GM21381 (cell line): Measurements from ENCODE around the gene RHBDF2.

Source experiments
- ATAC-seq: cut with Tn5 transposase; IDR thresholded peaks from one replicate; pipeline ENCODE4 v1.9.1; 2021; ENCODE audit warnings: mild to moderate bottlenecking, moderate library complexity; ENCODE audit not compliant: unreplicated experiment

Gene RHBDF2

GRCh38 chr17:76441686-76442340 is 59.4 kb downstream of the RHBDF2 start:
- no peak for ATAC-seq

- ATAC-seq, result no peak
Measured at GRCh38 chr17:76440751-76441362, 60.4 kb downstream of the RHBDF2 start.

GRCh38 chr17:76439314-76439928 is 61.8 kb downstream of the RHBDF2 start:
- no peak for ATAC-seq

GRCh38 chr17:76438906-76439305 is 62.3 kb downstream of the RHBDF2 start:
- no peak for ATAC-seq

GRCh38 chr17:76437467-76438402 is 63.5 kb downstream of the RHBDF2 start:
- ATAC-seq, result no peak

GRCh38 chr17:76435751-76436150 is 65.5 kb downstream of the RHBDF2 start:
- ATAC-seq, result no peak

GRCh38 chr17:76434870-76435269 is 66.4 kb downstream of the RHBDF2 start:
- no peak for ATAC-seq

GRCh38 chr17:76433693-76434092 is 67.5 kb downstream of the RHBDF2 start:
- ATAC-seq, result no peak

GRCh38 chr17:76432712-76433336 is 68.4 kb downstream of the RHBDF2 start:
- ATAC-seq, result no peak

GRCh38 chr17:76432004-76432403 is 69.2 kb downstream of the RHBDF2 start:
- no peak for ATAC-seq

- no peak for ATAC-seq
Measured at GRCh38 chr17:76431509-76431908, 69.7 kb downstream of the RHBDF2 start.

GRCh38 chr17:76428511-76428910 is 72.7 kb downstream of the RHBDF2 start:
- ATAC-seq, result no peak

- ATAC-seq, result no peak
Measured at GRCh38 chr17:76427501-76428231, 73.6 kb downstream of the RHBDF2 start.

GRCh38 chr17:76426853-76427252 is 74.4 kb downstream of the RHBDF2 start:
- ATAC-seq, result no peak

GRCh38 chr17:76422860-76423259 is 78.4 kb downstream of the RHBDF2 start:
- no peak for ATAC-seq

- ATAC-seq, result no peak
Measured at GRCh38 chr17:76422406-76422805, 78.8 kb downstream of the RHBDF2 start.

GRCh38 chr17:76421044-76421407 is 80.2 kb downstream of the RHBDF2 start:
- ATAC-seq, result no peak
